Glomerular visceral epithelial cell (primary cell): ENCODE results near the gene SEPTIN11.

Source experiments
- DNase-seq: peaks from one replicate; pipeline ENCODE4 v3.0.0-alpha.2; 2016; ENCODE audit errors: extremely low spot score

Gene SEPTIN11

GRCh38 chr4:76979236-76979635 lies 29.7 kb downstream of the SEPTIN11 start:
- DNase-seq: no peak

- no peak for DNase-seq
These were observed 30.7 kb downstream of the SEPTIN11 start for GRCh38 chr4:76980261-76980660.

- DNase-seq: no peak
These were observed 32.1 kb downstream of the SEPTIN11 start for GRCh38 chr4:76981644-76982043.

GRCh38 chr4:76982638-76983584 lies 33.4 kb downstream of the SEPTIN11 start:
- peak; percentile 12 for DNase-seq

- DNase-seq: peak; percentile 22
These were observed 34.6 kb downstream of the SEPTIN11 start for GRCh38 chr4:76984127-76984526.

- peak; percentile 91 for DNase-seq
These were observed 35.2 kb downstream of the SEPTIN11 start for GRCh38 chr4:76984788-76985211.

- peak; percentile 91 for DNase-seq
These were observed 37.6 kb downstream of the SEPTIN11 start for GRCh38 chr4:76987153-76987591.

GRCh38 chr4:76987685-76988084 lies 38.1 kb downstream of the SEPTIN11 start:
- no peak for DNase-seq

GRCh38 chr4:76989391-76990061 lies 40.0 kb downstream of the SEPTIN11 start:
- DNase-seq: no peak

- peak; percentile 87 for DNase-seq
These were observed 40.9 kb downstream of the SEPTIN11 start for GRCh38 chr4:76990288-76991080.

GRCh38 chr4:76991161-76991660 lies 41.7 kb downstream of the SEPTIN11 start:
- DNase-seq: no peak

- no peak for DNase-seq
These were observed 44.5 kb downstream of the SEPTIN11 start for GRCh38 chr4:76993787-76994641.

- no peak for DNase-seq
These were observed 46.2 kb downstream of the SEPTIN11 start for GRCh38 chr4:76995776-76996175.

GRCh38 chr4:76996445-76996844 lies 46.9 kb downstream of the SEPTIN11 start:
- no peak for DNase-seq

GRCh38 chr4:76997077-76997476 lies 47.5 kb downstream of the SEPTIN11 start:
- DNase-seq: no peak

GRCh38 chr4:76997532-76997931 lies 48.0 kb downstream of the SEPTIN11 start:
- DNase-seq: no peak

GRCh38 chr4:76998251-76998901 lies 48.8 kb downstream of the SEPTIN11 start:
- no peak for DNase-seq
